ACC112 (cell line): ENCODE measurements around the gene ZNF346.

ENCODE experiments used
- H2AFZ ChIP-seq: fragments of 200-600 bp; sonication (generic); one replicate; pipeline ENCODE4 v1.6.0; 2017; ENCODE audit warnings: antibody characterized with exemption, low read length; ENCODE audit not compliant: unreplicated experiment
- H3K27ac ChIP-seq: fragments of 200-600 bp; sonication (generic); 2 replicates; pipeline ENCODE4 v1.5.1; 2014; ENCODE audit warnings: low read depth, mild to moderate bottlenecking, antibody characterized with exemption, low read length, moderate library complexity
- H3K27me3 ChIP-seq: fragments of 200-600 bp; sonication (generic); 2 replicates; pipeline ENCODE4 v1.6.1; 2014; ENCODE audit warnings: mild to moderate bottlenecking, antibody characterized with exemption, low read length, moderate library complexity, mixed read lengths; ENCODE audit not compliant: insufficient read depth
- H3K36me3 ChIP-seq: fragments of 200-600 bp; sonication (generic); 2 replicates; pipeline ENCODE4 v1.6.1; 2016; ENCODE audit warnings: mild to moderate bottlenecking, antibody characterized with exemption, low read length, moderate library complexity, mixed read lengths; ENCODE audit not compliant: insufficient read depth
- H3K4me1 ChIP-seq: fragments of 200-600 bp; sonication (generic); one replicate; pipeline ENCODE4 v1.6.1; 2016; ENCODE audit warnings: low read length, mixed read lengths; ENCODE audit not compliant: insufficient read depth, unreplicated experiment, control insufficient read depth
- H3K4me3 ChIP-seq: fragments of 200-600 bp; sonication (generic); 2 replicates; pipeline ENCODE4 v1.5.1; 2014; ENCODE audit warnings: mild to moderate bottlenecking, low read depth, low read length
- H3K79me2 ChIP-seq: fragments of 200-600 bp; sonication (generic); one replicate; pipeline ENCODE4 v1.6.0; 2016; ENCODE audit warnings: low read length; ENCODE audit not compliant: control insufficient read depth, unreplicated experiment, insufficient read depth

The ZNF346 gene

DNA sequence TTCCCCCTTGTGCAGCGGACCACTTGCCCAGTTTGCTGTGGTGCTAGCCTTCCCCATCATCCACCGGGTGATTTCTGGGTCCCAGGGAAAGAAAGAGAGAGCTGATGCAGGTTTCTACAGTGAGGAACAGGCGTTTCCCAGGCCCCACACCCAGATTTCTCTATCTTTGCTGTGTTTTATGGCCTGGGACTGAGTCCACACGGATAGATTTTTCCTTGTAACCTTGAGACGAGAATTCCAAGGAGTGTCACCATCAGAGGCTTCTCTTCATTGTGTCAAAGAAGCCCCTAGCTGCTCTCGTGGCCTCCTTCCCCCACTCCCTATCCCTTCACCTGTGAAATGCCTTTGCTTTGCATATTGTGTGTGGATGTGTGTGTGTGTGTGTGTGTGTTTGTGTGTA, 43.0 kb downstream of the ZNF346 start:
- no peak overlapping the region for H2AFZ ChIP-seq
- H3K4me3 ChIP-seq: no peak overlapping the region
- no peaks in the 10 kb centered on the region for H3K27me3 ChIP-seq
- H3K4me1 ChIP-seq: no peaks in the 10 kb centered on the region
- no peaks in the 10 kb centered on the region for H3K79me2 ChIP-seq
- H3K27ac ChIP-seq: no peak overlapping the region
- H3K36me3 ChIP-seq: 0 out of 2 replicates have a peak, but pooled peaks cover 3% of the 10 kb centered on the region

DNA sequence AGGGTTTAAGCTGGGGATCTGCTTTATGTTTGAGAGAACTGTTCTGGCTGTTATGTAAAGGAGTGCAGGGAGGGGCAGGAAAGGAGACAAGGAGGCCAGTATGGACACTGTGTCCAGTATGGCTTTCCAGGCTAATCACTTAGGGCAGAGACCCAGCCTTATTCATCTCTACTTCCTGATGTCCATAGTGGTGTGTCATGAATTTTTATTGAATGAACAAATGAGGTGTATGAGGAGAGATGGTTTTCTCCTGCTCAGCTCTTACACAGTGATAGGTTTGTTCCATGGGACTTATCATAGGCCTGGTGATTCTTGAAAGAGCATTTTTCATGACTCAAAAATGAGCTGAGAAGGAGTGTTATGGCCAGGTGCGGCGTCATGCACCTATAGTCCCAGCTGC, 43.7 kb downstream of the ZNF346 start:
- no peaks in the 10 kb centered on the region for H3K79me2 ChIP-seq
- no peak overlapping the region for H3K27ac ChIP-seq

DNA sequence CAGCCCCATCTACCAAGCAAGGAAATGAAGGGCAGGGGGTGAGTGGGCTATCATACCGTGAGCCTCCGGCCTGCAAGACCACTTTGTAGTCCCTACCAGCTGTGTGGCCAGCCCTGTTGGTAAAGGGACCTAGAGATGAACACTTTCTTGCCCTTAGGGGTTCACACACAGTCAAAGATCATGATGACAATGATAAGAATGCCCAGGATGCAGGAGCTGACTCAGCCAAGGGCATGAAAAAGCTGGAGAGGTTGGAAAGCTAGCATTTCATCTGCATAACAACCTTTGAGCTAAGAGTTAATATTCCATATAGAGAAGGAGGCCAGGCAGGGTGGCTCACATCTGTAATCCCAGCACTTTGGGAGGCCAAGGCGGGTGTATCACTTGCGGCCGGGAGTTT, 45.0 kb downstream of the ZNF346 start:
- Histone ChIP-seq H3K79me2 (no peaks in the 10 kb centered on the region), H3K4me3 (no peak overlapping the region), H3K27ac (no peak overlapping the region), H3K27me3 (no peaks in the 10 kb centered on the region), H3K36me3 (no peaks in the 10 kb centered on the region), H2AFZ (no peak overlapping the region), H3K4me1 (peaks cover 6% of the 10 kb centered on the region)

More for the DNA sequence above, 43.7 kb downstream of the ZNF346 start:
- Histone ChIP-seq H3K27me3 (no peaks in the 10 kb centered on the region), H3K36me3 (0 out of 2 replicates have a peak, but pooled peaks cover 3% of the 10 kb centered on the region), H2AFZ (no peak overlapping the region), H3K4me3 (no peak overlapping the region), H3K4me1 (no peaks in the 10 kb centered on the region)

- Histone ChIP-seq H3K4me1 (peaks cover 6% of the 10 kb centered on the region), H2AFZ (no peak overlapping the region), H3K79me2 (no peaks in the 10 kb centered on the region), H3K27me3 (no peaks in the 10 kb centered on the region), H3K4me3 (no peak overlapping the region), H3K27ac (no peak overlapping the region), H3K36me3 (peaks cover 3% of the 10 kb centered on the region; the same call in 1 of the 2 replicates)
Observed at GRCh38 chr5:177070536-177071191, 48.2 kb downstream of the ZNF346 start.

DNA sequence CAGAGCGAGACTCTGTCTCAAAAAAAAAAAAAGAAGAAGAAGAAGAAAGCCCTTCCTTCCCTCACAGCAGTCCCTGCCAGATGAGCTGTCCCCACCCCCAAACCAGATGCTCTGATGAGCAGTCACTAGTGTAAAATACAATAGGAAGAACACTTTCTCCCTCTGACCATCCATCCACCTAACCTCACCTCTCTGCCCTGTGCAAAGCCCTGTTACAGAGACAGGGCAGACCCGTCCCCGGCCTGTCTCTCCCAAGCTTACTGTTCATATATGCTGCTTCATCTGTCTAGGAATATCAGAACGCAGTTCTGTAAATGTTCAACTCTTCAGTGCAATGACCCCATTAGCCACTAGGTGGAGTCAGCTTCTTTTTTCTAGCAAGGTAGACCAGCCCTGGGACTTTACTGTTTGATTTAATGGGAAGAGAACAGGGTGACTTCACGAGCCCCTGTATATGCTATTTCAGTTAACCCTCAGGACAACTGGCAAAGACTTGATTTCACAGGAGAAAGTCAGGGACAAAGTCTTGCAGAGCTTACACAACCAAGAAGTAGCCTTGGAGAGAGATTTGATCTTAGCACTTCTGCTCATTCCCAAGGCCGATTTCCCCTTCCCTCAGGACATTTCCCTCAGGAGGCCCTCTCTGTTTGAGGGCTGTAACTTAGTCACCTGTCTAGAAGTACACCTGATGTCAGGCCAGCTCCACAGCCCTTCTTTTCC, 49.3 kb downstream of the ZNF346 start:
- H3K27me3 ChIP-seq: no peaks in the 10 kb centered on the region
- H3K27ac ChIP-seq: no peak overlapping the region
- no peak overlapping the region for H2AFZ ChIP-seq
- H3K4me1 ChIP-seq: peaks cover 6% of the 10 kb centered on the region
- H3K36me3 ChIP-seq: peaks cover 3% of the 10 kb centered on the region; the same call in 1 of the 2 replicates
- no peaks in the 10 kb centered on the region for H3K79me2 ChIP-seq
- no peak overlapping the region for H3K4me3 ChIP-seq

DNA sequence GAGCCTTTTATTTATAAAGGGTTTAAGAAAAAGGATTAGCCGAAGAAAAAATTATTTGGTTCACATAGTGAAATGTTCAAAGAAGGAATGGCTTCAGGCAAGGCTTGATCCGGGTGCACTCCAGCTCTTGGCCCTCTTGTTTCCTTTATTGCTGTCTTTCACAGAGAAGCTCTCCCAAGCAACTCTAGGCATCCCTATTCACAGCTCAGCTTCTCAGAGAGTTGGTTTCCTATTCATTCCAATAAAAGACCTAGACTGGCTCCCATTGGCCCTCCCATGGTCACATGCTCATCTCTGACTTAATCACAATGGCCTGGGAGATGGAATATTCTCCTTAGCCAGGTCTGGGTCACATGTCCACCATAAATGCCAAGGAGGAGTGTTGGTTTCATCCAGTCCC, 54.8 kb downstream of the ZNF346 start:
- H3K36me3 ChIP-seq: peaks cover 3% of the 10 kb centered on the region; the same call in 1 of the 2 replicates
- no peak overlapping the region for H2AFZ ChIP-seq
- no peaks in the 10 kb centered on the region for H3K27me3 ChIP-seq
- H3K4me1 ChIP-seq: no peaks in the 10 kb centered on the region
- H3K4me3 ChIP-seq: no peak overlapping the region
- H3K79me2 ChIP-seq: no peaks in the 10 kb centered on the region
- no peak overlapping the region for H3K27ac ChIP-seq

- Histone ChIP-seq H2AFZ (no peak overlapping the region), H3K4me3 (no peak overlapping the region), H3K4me1 (no peaks in the 10 kb centered on the region), H3K36me3 (no peaks in the 10 kb centered on the region), H3K27ac (no peak overlapping the region), H3K27me3 (peaks cover 7% of the 10 kb centered on the region), H3K79me2 (no peaks in the 10 kb centered on the region)
Observed at GRCh38 chr5:177079606-177080005, 57.1 kb downstream of the ZNF346 start.

DNA sequence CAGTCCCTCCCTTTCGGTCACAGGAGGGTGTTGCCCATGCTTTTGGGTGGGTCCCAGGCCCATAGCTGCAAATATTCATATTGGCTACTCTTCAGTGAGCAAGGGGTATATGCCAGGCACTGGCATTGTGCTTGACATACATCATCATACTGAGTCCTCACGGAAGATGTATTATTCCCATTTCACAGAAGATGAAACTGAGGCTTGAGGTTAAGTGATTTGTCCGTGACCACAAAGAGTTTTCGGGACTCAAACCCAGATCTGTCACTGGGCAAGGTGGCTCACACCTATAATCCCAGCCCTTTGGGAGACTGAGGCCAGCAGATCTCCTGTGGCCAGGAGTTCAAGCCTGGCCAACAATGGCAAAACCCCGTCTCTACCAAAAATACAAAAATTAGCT, 57.8 kb downstream of the ZNF346 start:
- H3K4me3 ChIP-seq: no peak overlapping the region
- H3K4me1 ChIP-seq: no peaks in the 10 kb centered on the region
- H3K27me3 ChIP-seq: peaks cover 7% of the 10 kb centered on the region
- H3K27ac ChIP-seq: no peak overlapping the region
- no peaks in the 10 kb centered on the region for H3K79me2 ChIP-seq
- H3K36me3 ChIP-seq: no peaks in the 10 kb centered on the region
- H2AFZ ChIP-seq: no peak overlapping the region

DNA sequence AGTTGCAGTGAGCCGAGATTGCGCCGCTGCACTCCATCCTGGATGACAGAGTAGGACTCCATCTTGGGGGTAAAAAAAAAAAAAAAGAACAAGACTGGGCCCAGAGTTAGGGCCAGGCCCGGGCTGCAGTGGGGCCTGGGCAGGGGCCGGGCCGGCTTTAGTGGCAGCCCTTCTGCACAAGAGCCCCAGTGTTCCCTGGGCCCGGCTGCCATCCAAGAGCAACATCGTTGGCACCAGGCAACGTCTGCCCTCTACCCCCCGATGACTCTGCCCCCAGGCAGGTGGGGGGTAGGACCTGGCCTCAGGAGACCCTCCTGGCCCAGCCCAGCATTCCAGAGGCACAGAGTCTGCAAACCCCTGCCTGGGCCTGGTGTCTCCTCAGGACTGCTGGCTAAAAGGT, 59.4 kb downstream of the ZNF346 start:
- H3K79me2 ChIP-seq: no peaks in the 10 kb centered on the region
- no peaks in the 10 kb centered on the region for H3K36me3 ChIP-seq
- no peak overlapping the region for H3K4me3 ChIP-seq
- H3K4me1 ChIP-seq: no peaks in the 10 kb centered on the region
- no peak overlapping the region for H2AFZ ChIP-seq
- H3K27me3 ChIP-seq: peaks cover 11% of the 10 kb centered on the region
- no peak overlapping the region for H3K27ac ChIP-seq

GRCh38 chr5:177083357-177083756, 60.9 kb downstream of the ZNF346 start:
- Histone ChIP-seq H3K36me3 (no peaks in the 10 kb centered on the region), H3K79me2 (no peaks in the 10 kb centered on the region), H2AFZ (no peak overlapping the region), H3K27me3 (peaks cover 20% of the 10 kb centered on the region), H3K4me3 (no peak overlapping the region), H3K27ac (no peak overlapping the region), H3K4me1 (no peaks in the 10 kb centered on the region)

GRCh38 chr5:177084175-177084574, 61.7 kb downstream of the ZNF346 start:
- Histone ChIP-seq H3K27ac (no peak overlapping the region), H3K27me3 (peaks cover 20% of the 10 kb centered on the region), H3K79me2 (no peaks in the 10 kb centered on the region), H3K36me3 (no peaks in the 10 kb centered on the region), H3K4me1 (no peaks in the 10 kb centered on the region), H2AFZ (no peak overlapping the region), H3K4me3 (no peak overlapping the region)
